A204.1 (cell line): Measurements from ENCODE around the gene MPRIP.
"Not testable (repeated sequence)": the region's sequence is repeated elsewhere in the genome, so short reads cannot be mapped to it uniquely, and the experiment has no call there.

Experiments used
- FAIRE-seq: peaks from 2 replicates; lab custom pipeline; 2012; peaks lifted over from hg19 to GRCh38; lab: Jason Lieb, UNC

The MPRIP gene

GRCh38 chr17:17150448-17150800 is 108.2 kb downstream of the MPRIP start:
- no peak for FAIRE-seq

- no peak for FAIRE-seq
These were observed 108.8 kb downstream of the MPRIP start for GRCh38 chr17:17151055-17151454.

- FAIRE-seq, result no peak
These were observed 109.3 kb downstream of the MPRIP start for GRCh38 chr17:17151541-17151940.

GRCh38 chr17:17151962-17152361 is 109.7 kb downstream of the MPRIP start:
- no peak for FAIRE-seq

GRCh38 chr17:17152385-17152784 is 110.1 kb downstream of the MPRIP start:
- no peak for FAIRE-seq

- no peak for FAIRE-seq
These were observed 110.8 kb downstream of the MPRIP start for GRCh38 chr17:17153071-17153470.

- FAIRE-seq, result no peak
These were observed 111.5 kb downstream of the MPRIP start for GRCh38 chr17:17153709-17154108.

- no peak for FAIRE-seq
These were observed 112.3 kb downstream of the MPRIP start for GRCh38 chr17:17154556-17154955.

- no peak for FAIRE-seq
These were observed 112.7 kb downstream of the MPRIP start for GRCh38 chr17:17154981-17155380.

- no peak for FAIRE-seq
These were observed 113.3 kb downstream of the MPRIP start for GRCh38 chr17:17155568-17155967.

GRCh38 chr17:17156107-17156506 is 113.8 kb downstream of the MPRIP start:
- no peak for FAIRE-seq

GRCh38 chr17:17156511-17156910 is 114.3 kb downstream of the MPRIP start:
- no peak for FAIRE-seq

GRCh38 chr17:17157041-17157440 is 114.8 kb downstream of the MPRIP start:
- FAIRE-seq, result no peak

- FAIRE-seq, result not testable (repeated sequence)
These were observed 116.2 kb downstream of the MPRIP start for GRCh38 chr17:17158506-17158905.

GRCh38 chr17:17159571-17159970 is 117.3 kb downstream of the MPRIP start:
- FAIRE-seq, result no peak

GRCh38 chr17:17161121-17161520 is 118.9 kb downstream of the MPRIP start:
- FAIRE-seq, result no peak

GRCh38 chr17:17161759-17162158 is 119.5 kb downstream of the MPRIP start:
- no peak for FAIRE-seq

GRCh38 chr17:17164156-17164555 is 121.9 kb downstream of the MPRIP start:
- FAIRE-seq, result no peak

- FAIRE-seq, result no peak
These were observed 122.4 kb downstream of the MPRIP start for GRCh38 chr17:17164676-17165075.

- no peak for FAIRE-seq
These were observed 123.5 kb downstream of the MPRIP start for GRCh38 chr17:17165666-17166308.

- FAIRE-seq, result no peak
These were observed 124.2 kb downstream of the MPRIP start for GRCh38 chr17:17166446-17166845.

GRCh38 chr17:17167356-17167755 is 125.1 kb downstream of the MPRIP start:
- FAIRE-seq, result no peak

- FAIRE-seq, result no peak
These were observed 125.7 kb downstream of the MPRIP start for GRCh38 chr17:17167986-17168385.

GRCh38 chr17:17168401-17168800 is 126.1 kb downstream of the MPRIP start:
- no peak for FAIRE-seq

GRCh38 chr17:17169396-17169795 is 127.1 kb downstream of the MPRIP start:
- FAIRE-seq, result no peak
